A549 treated with dexamethasone at 1 μM for 4 hours (cell line): ENCODE results near the gene COLGALT1. TPM values are rescaled to one million over a fixed set of nuclear protein-coding genes. Genes with fewer than 3 reads are reported as not detected.

Experiments
- total RNA-seq: library from RNA; stranded (reverse); fragments of 200-300 nt; extraction: Qiagen RNA extraction; gene quantifications from 5 replicates; pipeline ENCODE4 v1.2.3, GENCODE V29; 2022

The COLGALT1 gene
- total RNA-seq = 49.4 to 79.4 TPM (median 78.3 TPM) in 5 replicates

DNA sequence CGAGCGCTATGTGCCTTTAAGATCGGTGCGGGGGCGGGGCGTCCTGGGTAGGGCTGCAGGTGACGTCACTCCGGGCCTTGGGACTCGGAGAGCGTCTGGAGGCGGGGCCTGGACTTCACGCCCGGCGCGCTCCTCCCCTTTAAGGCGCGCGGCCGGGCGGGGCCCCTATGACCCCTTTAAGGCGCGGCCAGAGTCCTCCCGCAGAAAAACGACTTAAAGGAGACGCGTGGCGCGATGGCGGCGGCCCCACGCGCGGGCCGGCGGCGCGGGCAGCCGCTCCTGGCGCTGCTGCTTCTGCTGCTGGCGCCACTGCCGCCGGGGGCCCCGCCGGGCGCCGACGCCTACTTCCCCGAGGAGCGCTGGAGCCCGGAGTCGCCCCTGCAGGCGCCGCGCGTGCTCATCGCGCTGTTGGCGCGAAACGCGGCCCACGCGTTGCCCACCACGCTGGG lies at the start of gene COLGALT1:
Gene COLGALT1, plus strand, starts transcription at position 170 of the 449 bp plus-strand sequence. Its CDS starts 65 bp downstream, at position 235.

Other genes starting within 250 kb of the COLGALT1 start
- 58.9 to 95.1 TPM (median 90.6 TPM) in 5 replicates for gene MRPL34, start 249.8 kb upstream of the COLGALT1 start, total RNA-seq
- gene DDA1, start 246.1 kb upstream of the COLGALT1 start, total RNA-seq = 45.8 to 66.0 TPM (median 55.4 TPM) in 5 replicates
- 1.4 to 3.3 TPM (median 2.8 TPM) in 5 replicates for gene ANO8, start 220.8 kb upstream of the COLGALT1 start, total RNA-seq
- gene GTPBP3, start 218.1 kb upstream of the COLGALT1 start, total RNA-seq = 10.5 to 21.0 TPM (median 19.6 TPM) in 5 replicates
- gene PLVAP, start 178.3 kb upstream of the COLGALT1 start, total RNA-seq = not detected in 5 replicates
- gene CCDC194, start 161.5 kb upstream of the COLGALT1 start, total RNA-seq = not detected in 5 replicates
- gene BST2, start 150.0 kb upstream of the COLGALT1 start, total RNA-seq = 0.12 to 0.21 TPM (median 0.17 TPM) in 3 of 5 replicates, not detected in the others
- gene MVB12A, start 135.6 kb upstream of the COLGALT1 start, total RNA-seq = 23.5 to 41.4 TPM (median 37.8 TPM) in 5 replicates
- gene TMEM221, start 107.0 kb upstream of the COLGALT1 start, total RNA-seq = 0.28 to 0.70 TPM (median 0.60 TPM) in 5 replicates
- not detected in 5 replicates for gene NXNL1, start 94.7 kb upstream of the COLGALT1 start, total RNA-seq
- 1.9 to 3.1 TPM (median 2.7 TPM) in 5 replicates for gene SLC27A1, start 85.1 kb upstream of the COLGALT1 start, total RNA-seq
- 48.3 to 80.1 TPM (median 73.2 TPM) in 5 replicates for gene PGLS, start 44.0 kb upstream of the COLGALT1 start, total RNA-seq
- gene UNC13A, start 132.7 kb downstream of the COLGALT1 start, total RNA-seq = 1.1 to 1.6 TPM (median 1.2 TPM) in 5 replicates
- gene MAP1S, start 163.8 kb downstream of the COLGALT1 start, total RNA-seq = 21.0 to 39.0 TPM (median 34.5 TPM) in 5 replicates
- 14.9 to 20.9 TPM (median 19.1 TPM) in 5 replicates for gene FCHO1, start 195.8 kb downstream of the COLGALT1 start, total RNA-seq
- 3.1 to 5.2 TPM (median 4.9 TPM) in 5 replicates for gene B3GNT3, start 239.5 kb downstream of the COLGALT1 start, total RNA-seq